Activated CD4-positive, alpha-beta T cell treated with anti-CD3 and anti-CD28 coated beads for 24 hours (primary cell): ENCODE results near the gene ATG7.

Experiments
- DNase-seq, 2 donors: peaks; one replicate each; pipeline ENCODE4 v3.0.0-alpha.2; 2020; ENCODE audit warnings: low read depth in 2 of 2

Gene ATG7

DNA sequence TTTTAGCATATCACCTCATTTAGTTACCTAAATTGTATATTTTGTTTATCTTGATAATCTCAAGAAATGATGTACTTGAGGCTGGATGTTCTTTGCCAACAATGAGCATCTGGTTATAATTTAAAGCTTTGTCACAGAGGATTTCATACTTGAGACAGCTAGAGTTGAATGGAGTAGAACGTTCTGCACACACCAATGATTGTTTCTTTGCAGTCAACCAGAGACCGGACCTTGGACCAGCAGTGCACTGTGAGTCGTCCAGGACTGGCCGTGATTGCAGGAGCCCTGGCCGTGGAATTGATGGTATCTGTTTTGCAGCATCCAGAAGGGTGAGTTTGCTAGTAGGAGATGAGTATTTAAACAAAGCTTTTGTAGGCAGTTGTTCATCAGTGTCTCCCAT lies 90.4 kb downstream of the ATG7 start:
- DNase-seq, result no peak

DNA sequence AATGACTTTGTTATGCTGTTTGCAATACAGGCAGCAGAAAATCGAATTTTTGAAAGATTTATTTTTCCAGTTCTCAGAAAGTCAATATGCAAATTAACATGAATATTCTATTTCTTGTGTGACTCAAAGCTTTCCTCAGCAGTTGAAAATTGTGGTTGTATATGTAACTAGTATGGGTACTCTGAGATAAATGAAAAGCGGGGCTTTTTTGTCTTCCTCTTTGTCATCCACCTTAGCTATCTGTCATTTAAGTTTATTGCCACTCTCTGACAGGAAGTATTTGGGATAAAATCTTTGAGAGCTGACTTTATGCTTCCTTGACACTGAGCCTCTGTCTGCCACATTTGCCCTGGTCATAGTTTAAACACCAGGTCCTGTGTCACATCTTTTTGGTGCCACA lies 91.5 kb downstream of the ATG7 start:
- DNase-seq, result no peak

DNA sequence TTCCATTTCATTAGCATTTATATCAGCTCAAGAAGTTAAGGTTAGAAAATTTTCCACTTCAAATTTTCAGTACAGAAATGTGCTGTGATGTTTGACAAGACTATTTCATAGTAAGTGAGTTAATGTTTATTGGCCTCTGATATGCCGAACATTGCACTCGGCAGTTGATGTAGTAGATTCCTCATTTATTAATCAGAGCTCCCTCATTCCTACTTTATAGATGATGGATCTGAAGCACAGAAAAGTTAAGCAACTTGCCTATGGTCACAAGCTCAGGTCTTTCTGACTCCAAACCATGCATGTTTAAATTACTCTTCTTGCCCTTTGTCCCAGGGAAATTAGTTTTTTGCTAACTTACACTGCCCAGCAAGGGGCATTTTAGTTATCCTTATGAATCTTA lies 92.0 kb downstream of the ATG7 start:
- DNase-seq, result no peak

DNA sequence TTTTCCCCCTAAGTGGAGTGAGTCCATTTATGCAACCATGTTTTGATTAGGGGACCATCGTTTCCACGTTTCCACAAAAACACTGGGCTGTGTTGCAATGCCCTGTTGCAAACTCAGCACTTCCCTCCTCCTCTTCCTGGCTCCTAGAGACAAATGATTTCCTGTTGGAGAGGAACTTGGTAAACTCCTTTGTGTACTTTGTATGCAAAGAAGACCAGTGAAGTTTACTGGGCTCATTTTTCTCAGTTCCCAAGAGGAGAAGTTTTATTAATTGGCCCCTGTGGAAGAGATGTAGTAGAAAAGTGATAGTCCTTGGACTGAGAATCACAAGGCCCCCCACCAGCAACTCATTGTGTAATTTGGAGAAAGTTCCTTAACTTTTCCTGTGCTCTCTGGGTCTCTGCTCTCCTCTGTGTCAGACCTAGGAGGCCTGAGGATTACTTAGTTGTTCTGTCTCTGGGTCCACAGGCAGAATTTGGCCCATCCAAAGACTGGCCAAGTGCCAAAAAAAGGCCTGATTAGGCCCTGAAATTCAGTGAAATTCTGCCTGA lies 95.0 kb downstream of the ATG7 start:
- no peak for DNase-seq

DNA sequence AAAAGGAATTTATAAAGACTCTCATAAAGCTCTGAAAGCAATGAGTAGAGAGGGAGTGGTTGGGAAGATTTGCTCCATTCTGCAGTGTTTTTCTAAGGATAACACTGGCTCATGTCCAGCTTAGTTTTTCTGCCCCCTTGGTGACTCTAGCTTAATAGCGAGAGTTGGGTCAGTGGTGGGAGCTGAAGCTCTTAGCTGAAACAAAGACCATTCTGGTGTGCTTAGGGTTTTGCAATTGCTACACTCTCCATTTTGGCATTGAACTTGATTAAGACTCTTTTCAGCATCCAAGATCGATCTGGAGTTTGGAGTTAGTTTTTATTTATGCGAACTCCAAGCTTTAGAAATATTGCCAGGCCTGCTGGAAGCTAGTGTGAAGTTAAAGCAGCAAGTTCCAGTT lies 98.0 kb downstream of the ATG7 start:
- no peak for DNase-seq

DNA sequence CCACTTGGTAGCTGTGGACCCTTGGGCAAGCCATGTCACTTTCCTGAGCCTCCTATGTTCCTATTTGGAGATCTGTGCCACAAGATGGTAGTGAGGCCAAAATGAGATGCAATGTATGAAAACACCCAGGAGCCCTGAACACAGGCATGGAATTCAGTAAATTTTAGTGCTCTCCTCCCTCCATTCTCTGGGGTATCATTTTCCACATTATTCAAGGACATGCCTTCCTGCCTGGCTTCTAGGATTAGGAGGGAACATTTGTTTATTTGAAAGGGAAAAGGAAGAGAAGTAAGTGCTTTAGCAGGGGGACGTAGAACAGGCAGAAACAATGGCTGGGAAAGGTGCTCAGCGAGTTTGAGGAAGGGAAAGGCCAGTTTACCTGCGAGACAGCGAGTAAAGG lies 98.8 kb downstream of the ATG7 start:
- no peak for DNase-seq

DNA sequence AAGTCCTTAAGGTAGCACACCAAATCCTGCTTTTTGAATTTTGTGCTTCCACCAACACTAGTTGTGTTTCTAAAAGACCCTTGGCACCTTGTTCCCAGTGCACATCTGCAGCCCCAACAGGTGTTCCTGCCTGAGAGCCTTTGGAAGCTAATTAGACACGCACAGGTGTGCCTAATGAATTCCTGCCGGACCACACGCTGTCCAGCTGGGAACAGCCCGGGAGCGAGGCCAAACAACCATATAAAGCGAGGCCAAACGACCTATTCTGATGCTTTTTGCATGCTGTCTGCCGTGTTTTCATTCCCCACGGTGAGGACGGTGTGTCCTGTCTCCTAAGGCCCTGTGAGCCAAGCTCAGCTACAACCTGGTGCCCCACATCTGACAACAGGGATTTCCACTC lies 99.5 kb downstream of the ATG7 start:
- DNase-seq, result no peak

DNA sequence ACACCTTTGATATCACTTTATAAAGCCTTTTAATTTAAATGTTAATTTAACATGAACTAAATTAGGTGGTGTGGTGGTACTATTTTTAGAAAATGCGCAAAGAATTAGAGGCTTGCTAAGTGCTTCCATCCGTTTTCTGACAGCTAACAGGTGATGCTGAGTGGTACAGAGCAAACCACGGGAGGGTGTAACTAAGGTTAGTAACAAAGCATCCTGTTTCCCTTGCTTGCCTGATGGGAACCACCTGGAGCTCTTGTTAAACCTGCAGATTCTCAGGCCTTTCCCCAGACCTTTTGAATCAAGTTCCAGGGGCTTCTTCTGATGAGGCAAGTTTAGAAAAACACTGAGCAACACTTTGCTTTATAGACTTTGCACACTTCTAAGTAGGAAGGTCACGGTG lies 101.0 kb downstream of the ATG7 start:
- no peak for DNase-seq

DNA sequence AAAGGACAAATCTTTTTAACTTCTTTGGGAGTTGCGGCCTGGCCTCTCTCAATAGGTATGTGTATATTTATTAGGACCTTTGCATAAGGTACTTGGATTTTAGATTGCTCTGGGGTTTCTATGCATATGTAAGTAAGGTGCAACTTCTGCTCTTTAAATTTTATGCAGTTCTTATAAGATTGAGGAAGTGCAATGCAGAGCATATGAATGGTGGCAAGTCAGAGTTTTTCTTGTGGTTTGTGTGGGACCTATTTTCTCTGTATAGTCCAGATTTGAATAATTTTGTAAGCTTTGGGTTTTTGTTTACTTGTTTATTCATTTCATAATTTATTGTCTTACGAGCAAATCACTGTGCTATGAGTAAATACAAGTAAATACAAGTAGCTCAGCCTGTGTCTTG lies 101.5 kb downstream of the ATG7 start:
- DNase-seq, result no peak

DNA sequence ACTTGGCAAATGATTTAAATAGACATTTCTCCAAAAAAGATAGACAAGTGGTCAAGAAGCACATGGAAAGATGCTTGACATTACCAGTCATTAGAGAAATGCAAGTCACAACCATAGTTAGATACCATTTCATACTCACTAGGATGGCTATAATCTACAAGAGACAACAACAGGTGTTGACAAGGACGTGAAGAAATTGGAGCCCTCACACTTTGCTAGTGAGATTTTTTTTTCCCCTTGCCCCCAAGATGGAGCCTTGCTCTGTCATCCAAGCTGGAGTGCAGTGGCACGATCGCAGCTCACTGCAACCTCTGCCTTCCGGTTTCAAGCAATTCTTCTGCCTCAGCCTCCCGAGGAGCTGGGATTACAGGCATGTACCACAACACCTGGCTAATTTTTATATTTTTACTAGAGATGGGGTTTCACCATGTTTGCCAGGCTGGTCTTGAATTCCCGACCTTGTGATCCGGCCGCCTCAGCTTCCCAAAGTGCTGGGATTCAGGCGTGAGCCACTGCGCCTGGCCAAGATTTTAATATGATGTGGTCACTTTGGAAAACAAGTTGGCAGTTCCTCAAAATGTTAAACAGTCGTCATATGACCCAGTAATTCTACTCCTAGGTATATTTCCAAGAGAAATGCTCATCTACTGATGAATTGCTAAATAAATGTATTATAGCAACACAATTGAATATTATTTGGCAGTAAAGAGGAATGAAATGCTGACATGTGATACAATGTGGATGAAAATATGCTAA lies 103.3 kb downstream of the ATG7 start:
- no peak for DNase-seq

DNA sequence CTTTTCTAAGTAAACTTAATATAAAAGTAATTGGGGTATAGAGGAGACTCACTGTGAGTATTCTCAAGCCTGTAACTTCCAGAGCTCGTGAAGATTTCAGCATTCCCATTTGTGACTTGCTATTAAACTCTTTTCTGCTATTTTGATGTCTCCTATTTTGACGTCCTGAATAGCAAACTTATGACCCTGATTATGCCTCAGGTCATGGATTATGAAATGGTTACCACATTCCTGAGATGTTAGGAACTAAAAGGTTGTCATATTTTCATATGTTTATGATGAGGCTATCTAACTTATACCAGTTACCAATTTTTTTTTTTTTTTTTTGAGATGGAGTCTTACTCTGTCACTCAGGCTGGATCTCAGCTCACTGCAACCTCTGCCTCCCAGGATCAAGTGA lies 105.5 kb downstream of the ATG7 start:
- no peak for DNase-seq

DNA sequence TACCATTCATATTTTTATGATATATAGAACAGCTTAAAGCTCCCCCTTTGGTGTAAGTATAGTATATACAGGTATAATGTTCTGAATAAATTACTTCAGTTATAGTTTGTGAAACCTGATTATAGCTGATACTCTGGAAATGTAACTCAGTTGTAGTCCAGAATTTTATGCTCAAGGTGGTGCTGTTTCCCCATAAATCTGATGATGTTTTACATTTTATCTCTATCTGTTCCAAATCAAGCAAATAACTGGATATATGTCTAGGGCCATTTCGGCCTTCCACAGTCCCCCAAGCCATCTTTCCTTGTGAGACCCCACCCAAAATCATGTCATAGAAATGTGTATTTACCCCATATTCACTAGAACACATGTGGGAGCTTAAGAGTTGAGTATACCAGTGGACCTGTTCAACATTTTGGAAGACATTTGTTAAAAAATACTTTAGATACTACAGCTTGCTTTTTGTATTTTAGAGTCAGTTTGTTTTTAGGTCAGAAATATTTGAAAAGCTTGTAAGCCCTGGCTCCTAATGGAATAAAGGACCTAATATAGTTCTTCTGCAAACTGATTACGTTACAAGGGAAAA lies 107.1 kb downstream of the ATG7 start:
- no peak for DNase-seq

DNA sequence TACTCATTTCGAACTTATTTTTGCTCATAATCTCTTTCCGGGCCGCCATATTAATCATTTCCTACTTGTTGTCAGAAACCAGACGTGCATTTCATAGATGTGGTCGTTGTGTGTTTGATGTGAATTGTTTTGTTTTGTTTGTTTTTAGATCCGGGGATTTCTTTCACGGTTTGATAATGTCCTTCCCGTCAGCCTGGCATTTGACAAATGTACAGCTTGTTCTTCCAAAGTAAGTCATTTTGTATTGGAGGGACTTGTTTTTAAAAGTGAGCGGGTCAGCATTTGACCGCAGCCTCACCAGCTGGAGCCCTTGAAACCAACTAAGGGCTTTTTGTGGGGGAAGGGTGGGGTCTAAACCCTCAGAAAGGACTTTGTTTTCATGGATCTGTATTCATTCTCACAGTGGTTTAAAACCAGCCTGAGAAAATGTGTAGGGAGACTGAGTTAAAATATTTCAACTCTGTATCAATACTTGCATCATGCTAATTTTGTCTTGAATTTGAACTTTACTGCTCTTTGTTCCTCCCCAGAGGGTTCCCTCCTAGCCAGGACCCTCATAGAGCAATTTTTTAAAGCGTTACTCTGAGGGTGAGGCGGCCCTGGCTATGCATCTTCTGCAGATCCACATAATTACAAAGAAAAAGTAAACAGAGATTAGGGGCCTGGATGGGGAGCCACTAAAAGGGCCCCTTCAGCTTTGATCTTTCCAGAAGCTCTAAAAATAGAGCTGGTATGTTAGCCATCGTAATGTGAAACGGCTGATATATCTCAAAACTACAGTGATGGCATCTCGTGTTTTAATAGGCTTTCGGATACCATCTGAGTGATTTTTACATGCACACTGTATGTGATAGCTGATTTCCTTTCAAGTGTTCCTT lies 107.9 kb downstream of the ATG7 start:
- DNase-seq, result no peak

DNA sequence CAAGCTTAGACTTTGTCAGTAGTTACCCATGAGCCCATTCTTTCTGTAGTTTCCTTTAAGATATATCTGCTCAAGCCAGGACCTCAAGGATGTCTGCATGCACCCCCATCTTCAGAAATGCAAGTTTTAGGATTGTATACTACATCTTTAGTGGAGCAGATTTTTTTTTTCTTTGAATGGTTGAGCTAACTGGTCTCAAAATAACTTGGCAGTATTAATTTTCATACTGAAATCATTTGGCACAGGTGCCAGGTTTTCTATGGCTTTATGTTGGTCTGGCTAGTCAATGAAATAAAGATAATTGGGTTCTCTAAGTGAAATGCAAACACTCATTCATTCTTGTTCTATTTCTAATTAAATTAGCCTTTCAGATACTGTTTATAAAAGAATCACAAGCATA lies 108.9 kb downstream of the ATG7 start:
- DNase-seq, result no peak

DNA sequence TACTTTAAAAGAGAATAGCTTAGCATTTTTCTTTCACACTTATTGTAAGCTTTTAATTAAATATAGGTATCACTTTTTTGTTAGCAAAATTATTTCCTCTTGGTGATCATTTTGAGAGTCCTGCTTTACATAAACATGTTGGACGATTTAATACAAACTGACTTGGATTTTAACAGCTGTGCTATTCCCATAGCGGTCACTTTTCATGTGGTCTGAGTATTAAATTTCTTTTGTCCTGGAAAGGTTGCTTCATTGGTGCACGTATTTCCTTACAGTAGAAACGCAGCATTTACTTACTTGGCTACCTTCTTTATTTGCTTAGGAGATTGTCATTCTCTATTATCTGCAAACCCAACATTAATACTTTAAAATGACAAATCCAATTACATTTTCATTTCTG lies 109.4 kb downstream of the ATG7 start:
- DNase-seq, result no peak

DNA sequence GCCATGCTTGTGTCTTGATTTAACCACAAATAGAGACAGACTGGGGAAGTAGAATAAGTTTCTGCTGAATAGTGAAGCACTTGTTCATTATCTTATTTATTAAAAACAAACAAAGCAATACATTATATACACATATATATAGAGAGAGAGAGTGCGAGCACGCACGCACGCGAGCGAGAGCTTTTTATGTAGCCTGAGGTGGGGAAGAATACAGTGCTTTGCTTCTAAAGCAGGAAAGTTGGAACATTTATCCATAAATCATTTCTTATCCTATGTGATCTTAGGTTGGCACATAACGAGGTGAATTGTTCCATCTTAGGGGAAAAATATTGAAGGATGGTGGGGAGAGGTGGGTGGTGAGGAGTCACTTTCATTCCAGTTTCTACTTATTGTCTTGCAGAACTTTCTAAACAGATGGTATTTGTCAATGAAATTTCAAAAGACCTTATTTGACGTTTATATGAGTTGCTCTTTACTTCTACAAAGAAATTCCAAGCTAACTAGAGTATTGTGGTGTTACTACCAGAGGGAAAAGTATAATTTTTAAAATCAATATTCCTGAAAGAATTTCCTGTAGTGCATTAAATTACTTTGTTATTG lies 110.0 kb downstream of the ATG7 start:
- DNase-seq, result no peak

DNA sequence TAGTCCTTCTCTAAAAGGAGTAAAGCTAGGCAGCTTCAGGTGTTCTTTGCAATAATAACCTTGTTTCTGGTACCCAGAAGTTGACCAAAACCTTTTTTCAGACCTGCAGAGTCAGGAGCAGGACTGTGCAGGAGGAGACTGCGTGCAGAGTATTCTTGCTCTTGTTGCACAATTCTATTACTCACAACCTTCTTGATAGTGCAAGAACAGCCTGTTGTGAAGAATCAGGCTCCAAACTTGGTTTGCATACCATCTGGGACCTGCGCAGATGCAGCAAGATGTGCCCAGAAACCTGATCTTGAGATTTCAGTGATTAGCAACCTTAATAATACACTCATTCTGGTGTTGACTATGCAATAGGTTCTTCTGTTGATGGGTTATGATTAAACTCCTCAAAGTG lies 111.9 kb downstream of the ATG7 start:
- no peak for DNase-seq

DNA sequence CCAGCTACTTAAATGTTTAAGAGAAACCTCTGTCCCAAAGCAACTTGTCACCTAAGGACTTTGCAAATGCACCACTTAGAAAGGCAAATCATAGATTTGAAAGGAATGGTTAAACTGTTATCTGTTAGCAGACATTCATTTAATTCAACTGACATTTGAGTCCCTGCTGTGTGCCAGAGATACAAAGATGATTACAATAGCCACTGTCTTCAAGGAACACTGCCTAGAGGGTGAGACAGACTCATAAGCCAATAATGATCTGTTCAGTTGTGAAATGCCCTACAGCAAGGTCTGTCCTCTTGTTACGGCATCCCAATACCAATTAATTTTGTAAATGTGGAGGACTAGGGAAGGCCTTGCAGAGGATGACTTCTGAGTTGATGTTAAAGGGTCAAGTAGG lies 113.1 kb downstream of the ATG7 start:
- no peak for DNase-seq

DNA sequence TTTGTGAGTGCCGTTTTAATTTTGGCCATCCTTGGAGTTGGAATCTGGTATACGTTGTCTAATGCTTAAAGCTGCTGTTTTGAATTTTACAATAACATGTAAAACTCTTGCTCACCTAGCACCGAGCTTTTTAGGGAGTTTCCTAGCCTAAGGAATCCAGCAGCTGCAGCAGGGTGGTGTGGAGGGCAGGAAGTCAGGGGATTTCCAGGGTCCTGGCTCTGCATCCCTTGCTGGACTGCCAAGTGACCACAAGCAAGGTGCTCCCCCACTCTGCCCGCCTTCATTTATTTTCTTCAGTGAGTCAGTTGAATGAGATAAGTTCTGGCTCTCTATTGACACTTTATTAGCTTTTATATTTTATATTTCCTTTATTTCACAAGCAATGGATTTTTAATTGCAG lies 113.7 kb downstream of the ATG7 start:
- DNase-seq, result no peak

DNA sequence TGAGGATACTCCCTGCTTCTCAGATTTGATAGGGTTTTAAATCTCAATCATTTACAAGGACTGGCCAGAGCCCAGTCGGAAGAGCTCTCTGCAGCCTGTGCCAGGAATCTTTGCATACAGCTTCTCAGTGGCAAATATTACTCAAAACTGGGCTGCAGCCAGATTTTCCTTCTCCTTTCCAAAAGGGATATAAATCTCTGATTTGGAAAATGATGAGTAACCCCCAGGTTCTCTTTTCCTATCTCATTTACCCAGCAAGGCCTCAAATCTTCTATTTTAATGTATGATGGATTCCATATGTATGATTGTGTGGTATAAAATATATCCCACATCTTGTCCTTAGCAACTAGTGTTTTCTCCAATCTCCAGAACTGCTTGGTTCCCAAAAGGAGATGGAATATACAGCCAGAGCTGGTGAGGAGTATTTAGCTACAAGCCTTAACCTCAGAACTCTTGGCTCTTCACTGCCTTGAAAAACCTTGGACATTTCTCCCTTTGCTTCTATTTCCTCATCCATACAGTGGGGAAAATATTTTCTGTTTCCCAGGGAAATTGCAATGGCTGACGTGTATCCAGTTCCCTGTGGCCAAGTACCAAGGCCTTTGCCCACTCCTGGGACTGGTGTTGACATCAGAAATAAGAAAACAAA lies 114.4 kb downstream of the ATG7 start:
- DNase-seq, result no peak

DNA sequence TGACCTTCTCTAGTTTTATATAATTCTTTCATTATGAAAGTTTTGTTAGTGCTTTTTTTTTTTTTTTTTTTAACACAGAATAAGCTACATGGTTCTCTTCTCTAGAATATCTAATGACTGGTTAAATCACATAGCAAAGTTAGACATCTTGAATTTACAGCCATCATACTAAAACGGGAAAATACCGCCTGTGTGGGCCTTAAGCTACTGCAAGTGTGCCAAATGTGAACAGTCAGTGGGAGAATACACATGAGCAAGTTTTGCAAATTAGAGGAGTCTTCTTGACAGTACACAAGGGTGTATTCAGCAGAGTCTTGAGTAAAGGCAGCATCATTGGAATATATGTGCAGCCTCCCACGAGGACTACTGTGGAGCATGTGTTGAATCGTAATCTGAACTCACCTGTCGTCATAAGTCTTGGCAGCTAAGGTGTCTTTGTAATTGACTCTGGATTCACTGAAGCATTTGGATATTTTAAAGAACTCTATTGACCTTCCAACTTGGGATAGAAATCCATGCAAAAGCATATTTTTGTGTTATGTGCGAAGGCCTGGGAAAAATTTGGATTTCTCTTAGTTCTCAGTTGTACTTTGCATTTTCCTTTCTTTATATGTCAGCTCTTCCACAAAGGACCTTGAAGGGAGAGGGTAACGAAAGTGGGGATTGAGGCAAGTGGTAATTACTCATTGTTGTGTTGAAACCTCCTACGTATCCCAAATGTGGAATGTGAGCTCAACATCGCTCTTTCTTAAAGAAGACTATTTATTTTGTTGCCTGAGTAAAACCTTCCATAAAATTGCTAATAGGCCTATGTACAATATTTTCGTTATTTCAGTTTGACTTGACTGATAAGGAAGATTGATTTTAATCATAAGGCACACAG lies 117.4 kb downstream of the ATG7 start:
- DNase-seq, result no peak
